ENCODE data around the gene DNLZ.

The DNLZ gene

GRCh38 chr9:136394312-136395019, 30.9 kb upstream of the DNLZ start:
- H3K79me2 ChIP-seq, result no peaks in the 10 kb centered on the region
- no peaks in the 10 kb centered on the region for H3K36me3 ChIP-seq (ENCODE audit: control insufficient read depth, insufficient read depth, low read length)
- H3K9ac ChIP-seq, result no peak overlapping the region
- H3K27me3 ChIP-seq (ENCODE audit: control insufficient read depth, insufficient read depth, low read length), result no peaks in the 10 kb centered on the region
- TF ChIP-seq CTCF (IDR thresholded peaks at IDR 0.05), result no peak
- no peak overlapping the region for H3K4me3 ChIP-seq (ENCODE audit: low read depth, low read length)
- H3K27ac ChIP-seq, result no peak overlapping the region
- H3K4me2 ChIP-seq (ENCODE audit: low read length), result no peak overlapping the region
- no peaks in the 10 kb centered on the region for H3K9me3 ChIP-seq (ENCODE audit: control insufficient read depth, low read length)
- no peak overlapping the region for H2AFZ ChIP-seq
- H3K4me1 ChIP-seq, result no peaks in the 10 kb centered on the region

GRCh38 chr9:136393531-136393930, 30.0 kb upstream of the DNLZ start:
- no peak overlapping the region for H3K4me3 ChIP-seq (ENCODE audit: low read depth, low read length)
- no peaks in the 10 kb centered on the region for H3K36me3 ChIP-seq (ENCODE audit: control insufficient read depth, insufficient read depth, low read length)
- H3K4me1 ChIP-seq, result no peaks in the 10 kb centered on the region
- H3K9ac ChIP-seq, result no peak overlapping the region
- no peaks in the 10 kb centered on the region for H3K79me2 ChIP-seq
- H2AFZ ChIP-seq, result no peak overlapping the region
- H3K27me3 ChIP-seq (ENCODE audit: control insufficient read depth, insufficient read depth, low read length), result no peaks in the 10 kb centered on the region
- H3K9me3 ChIP-seq (ENCODE audit: control insufficient read depth, low read length), result no peaks in the 10 kb centered on the region
- no peak for TF ChIP-seq CTCF (IDR thresholded peaks at IDR 0.05)
- H3K27ac ChIP-seq, result no peak overlapping the region
- no peak overlapping the region for H3K4me2 ChIP-seq (ENCODE audit: low read length)

GRCh38 chr9:136392538-136393449, 29.2 kb upstream of the DNLZ start:
- H3K9ac ChIP-seq, result no peak overlapping the region
- H3K9me3 ChIP-seq (ENCODE audit: control insufficient read depth, low read length), result no peaks in the 10 kb centered on the region
- no peak overlapping the region for H3K4me2 ChIP-seq (ENCODE audit: low read length)
- no peak overlapping the region for H3K4me3 ChIP-seq (ENCODE audit: low read depth, low read length)
- H3K79me2 ChIP-seq, result no peaks in the 10 kb centered on the region
- no peak overlapping the region for H3K27ac ChIP-seq
- TF ChIP-seq CTCF (IDR thresholded peaks at IDR 0.05), result no peak
- no peaks in the 10 kb centered on the region for H3K27me3 ChIP-seq (ENCODE audit: control insufficient read depth, insufficient read depth, low read length)
- H3K4me1 ChIP-seq, result no peaks in the 10 kb centered on the region
- H3K36me3 ChIP-seq (ENCODE audit: control insufficient read depth, insufficient read depth, low read length), result no peaks in the 10 kb centered on the region
- no peak overlapping the region for H2AFZ ChIP-seq

GRCh38 chr9:136391737-136392537, 28.4 kb upstream of the DNLZ start:
- TF ChIP-seq CTCF (IDR thresholded peaks at IDR 0.05), result no peak
- no peaks in the 10 kb centered on the region for H3K27me3 ChIP-seq (ENCODE audit: control insufficient read depth, insufficient read depth, low read length)
- no peak overlapping the region for H3K4me2 ChIP-seq (ENCODE audit: low read length)
- H3K79me2 ChIP-seq, result no peaks in the 10 kb centered on the region
- H2AFZ ChIP-seq, result no peak overlapping the region
- H3K9ac ChIP-seq, result no peak overlapping the region
- no peaks in the 10 kb centered on the region for H3K9me3 ChIP-seq (ENCODE audit: control insufficient read depth, low read length)
- H3K4me3 ChIP-seq (ENCODE audit: low read depth, low read length), result no peak overlapping the region
- no peak overlapping the region for H3K27ac ChIP-seq
- no peaks in the 10 kb centered on the region for H3K4me1 ChIP-seq
- H3K36me3 ChIP-seq (ENCODE audit: control insufficient read depth, insufficient read depth, low read length), result no peaks in the 10 kb centered on the region
